ENCODE measurements around the gene ZXDC. TPM values are rescaled to one million over a fixed set of nuclear protein-coding genes. Genes with fewer than 3 reads are reported as not detected.

ZXDC gene
- total and polyA plus RNA-seq, 2 donors (not counting 3 experiments of a cell fraction or from before 2014, with no cell fraction given), result 15.2 to 22.6 TPM

DNA sequence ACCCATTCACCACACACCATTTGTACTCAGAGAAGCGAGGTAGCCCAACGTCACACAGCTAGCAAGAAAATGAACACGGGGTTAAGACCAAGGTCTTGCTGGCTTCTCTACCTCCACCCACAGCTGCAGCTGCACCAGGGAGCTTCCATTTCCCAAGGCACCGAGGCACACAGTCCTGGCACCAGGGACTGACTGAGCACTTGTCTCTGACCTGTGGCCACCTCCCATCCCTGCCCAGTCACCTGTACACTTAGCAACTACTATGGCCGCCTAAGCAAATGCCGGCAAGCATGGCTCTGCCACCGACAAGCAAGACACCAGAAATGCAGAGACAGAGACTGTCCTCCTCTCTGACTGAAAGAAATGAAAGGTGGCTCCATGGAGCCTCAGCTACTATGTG, 15.3 kb downstream of the ZXDC start:
- POLR2A ChIA-PET, result no interaction called here
- Histone ChIP-seq H3K9ac (replicated peaks; ENCODE audit: extremely low read depth, insufficient read depth, low read length) (no peak overlapping the region), H2AFZ (ENCODE audit: low read depth, low read length) (no peak overlapping the region), H3K4me2 (ENCODE audit: insufficient read depth, low read length) (no peak overlapping the region), H3K9me1 (replicated peaks; ENCODE audit: control insufficient read depth, extremely low read depth, insufficient read depth, low read length) (no peaks in the 10 kb centered on the region), H3K4me1 (ENCODE audit: control insufficient read depth, extremely low read depth, insufficient read depth, low read length) (no peaks in the 10 kb centered on the region), H3K79me2 (ENCODE audit: control insufficient read depth, insufficient read depth, low read length) (peaks cover 13% of the 10 kb centered on the region), H3K4me3 (replicated peaks in 1 of 3; ENCODE audit: insufficient read depth in 1 of 3, low read depth in 1 of 3, low read length in 3 of 3) (no peak overlapping the region), H4K20me1 (replicated peaks; ENCODE audit: control insufficient read depth, extremely low read depth, insufficient read depth, low read length) (no peaks in the 10 kb centered on the region), H3K27ac (ENCODE audit: insufficient read depth, low read depth, low read length) (no peak overlapping the region), H3K36me3 (ENCODE audit: control insufficient read depth in 2 of 2, extremely low read depth in 1 of 2, insufficient read depth in 2 of 2, low read length in 2 of 2) (peaks cover 25 to 45% of the 10 kb centered on the region in 2 experiments), H3K9me3 (replicated peaks; ENCODE audit: control insufficient read depth, insufficient read depth, low read length) (no peaks in the 10 kb centered on the region), H3K27me3 (ENCODE audit: control insufficient read depth in 2 of 2, insufficient read depth in 2 of 2, low read length in 2 of 2) (no peaks in the 10 kb centered on the region)
- CTCF ChIA-PET, result interaction anchor here (1.6 kb wide), 1 partner anchor 12 kb away, joined by 6 read pairs; no protein-coding TSS in a partner anchor
- dilution Hi-C loops (cut with MboI; ENCODE audit: extremely low pct_ligation_motif_present, low sequenced_read_pairs) (no loop called here), intact Hi-C loops (cut with micrococcal nuclease) (no loop called here)
- DNase-seq (ENCODE audit: low read depth, low spot score) (no peak), FAIRE-seq (no peak)
- TF ChIP-seq MAX (IDR thresholded peaks at IDR 0.05; ENCODE audit: insufficient read depth, insufficient read length), result no peak
- TF ChIP-seq GATA2 (IDR thresholded peaks at IDR 0.05; ENCODE audit: insufficient read depth, insufficient read length, low read depth, low read length), result no peak
- no peak for TF ChIP-seq EZH2 (IDR thresholded peaks at IDR 0.05; ENCODE audit: borderline replicate concordance, low read depth, low read length, severe bottlenecking)
- no peak for TF ChIP-seq JUN (IDR thresholded peaks at IDR 0.05; ENCODE audit: borderline replicate concordance, insufficient read depth, insufficient read length, low read depth)
- no peak for TF ChIP-seq POLR2A (IDR thresholded peaks at IDR 0.05; ENCODE audit: low read depth, low read length)
- TF ChIP-seq POLR2AphosphoS5 (IDR thresholded peaks at IDR 0.05; ENCODE audit: insufficient read depth, low read depth, low read length), result no peak
- no peak for TF ChIP-seq MYC (IDR thresholded peaks at IDR 0.05; ENCODE audit: low read depth, low read length)
- TF ChIP-seq, protein P1, sequence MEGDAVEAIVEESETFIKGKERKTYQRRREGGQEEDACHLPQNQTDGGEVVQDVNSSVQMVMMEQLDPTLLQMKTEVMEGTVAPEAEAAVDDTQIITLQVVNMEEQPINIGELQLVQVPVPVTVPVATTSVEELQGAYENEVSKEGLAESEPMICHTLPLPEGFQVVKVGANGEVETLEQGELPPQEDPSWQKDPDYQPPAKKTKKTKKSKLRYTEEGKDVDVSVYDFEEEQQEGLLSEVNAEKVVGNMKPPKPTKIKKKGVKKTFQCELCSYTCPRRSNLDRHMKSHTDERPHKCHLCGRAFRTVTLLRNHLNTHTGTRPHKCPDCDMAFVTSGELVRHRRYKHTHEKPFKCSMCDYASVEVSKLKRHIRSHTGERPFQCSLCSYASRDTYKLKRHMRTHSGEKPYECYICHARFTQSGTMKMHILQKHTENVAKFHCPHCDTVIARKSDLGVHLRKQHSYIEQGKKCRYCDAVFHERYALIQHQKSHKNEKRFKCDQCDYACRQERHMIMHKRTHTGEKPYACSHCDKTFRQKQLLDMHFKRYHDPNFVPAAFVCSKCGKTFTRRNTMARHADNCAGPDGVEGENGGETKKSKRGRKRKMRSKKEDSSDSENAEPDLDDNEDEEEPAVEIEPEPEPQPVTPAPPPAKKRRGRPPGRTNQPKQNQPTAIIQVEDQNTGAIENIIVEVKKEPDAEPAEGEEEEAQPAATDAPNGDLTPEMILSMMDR (IDR thresholded peaks at IDR 0.05; ENCODE audit: extremely low read depth in 1 of 2, insufficient read depth in 1 of 2, low read depth in 1 of 2, low read length in 2 of 2), result no peak
- TF ChIP-seq FOS (IDR thresholded peaks at IDR 0.05; ENCODE audit: borderline replicate concordance, insufficient read depth, low read length), result no peak
- no TSS peak for BruUV-seq (replicated peaks)

Data from endothelial cell of umbilical vein (primary cell).